Measurements from ENCODE around the gene KANSL1L.
"Not testable (repeated sequence)": the region's sequence is repeated elsewhere in the genome, so short reads cannot be mapped to it uniquely, and the experiment has no call there.

The KANSL1L gene

DNA sequence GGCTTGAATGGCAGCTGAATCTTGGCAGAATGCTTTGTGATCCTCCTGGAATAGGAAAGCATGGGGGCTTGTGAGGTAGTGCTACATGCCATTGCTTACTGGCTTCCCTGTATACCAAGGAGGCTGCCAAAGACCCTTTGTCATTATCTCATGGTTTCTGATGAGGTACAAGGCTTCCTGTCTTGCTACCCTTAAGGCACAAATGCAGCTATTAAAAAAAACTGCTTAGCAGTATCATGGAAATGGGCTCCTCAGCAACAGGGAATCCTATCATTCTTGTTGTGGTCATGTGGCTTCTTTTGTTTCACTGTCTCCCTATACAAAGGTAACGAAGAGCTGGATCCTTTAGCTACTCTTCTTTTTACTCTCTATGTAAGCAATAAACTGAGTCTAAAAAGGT is 6.6 kb upstream of the KANSL1L start:
- Histone ChIP-seq H3K36me3 (ENCODE audit: control insufficient read depth in 2 of 2, insufficient read depth in 2 of 2, low read length in 2 of 2) (no peaks in the 10 kb centered on the region), H3K27ac (ENCODE audit: low read length) (no peak overlapping the region), H3K4me1 (ENCODE audit: control insufficient read depth, insufficient read depth, low read length) (no peaks in the 10 kb centered on the region), H3K4me3 (ENCODE audit: low read length in 2 of 2) (no peak overlapping the region), H3K9me3 (ENCODE audit: control insufficient read depth in 2 of 2, low read length in 2 of 2) (no peaks in the 10 kb centered on the region), H3K9ac (ENCODE audit: low read length in 2 of 2) (no peak overlapping the region), H3K27me3 (ENCODE audit: control insufficient read depth in 1 of 2, insufficient read depth in 2 of 2, low read length in 2 of 2) (no peaks in the 10 kb centered on the region)

DNA sequence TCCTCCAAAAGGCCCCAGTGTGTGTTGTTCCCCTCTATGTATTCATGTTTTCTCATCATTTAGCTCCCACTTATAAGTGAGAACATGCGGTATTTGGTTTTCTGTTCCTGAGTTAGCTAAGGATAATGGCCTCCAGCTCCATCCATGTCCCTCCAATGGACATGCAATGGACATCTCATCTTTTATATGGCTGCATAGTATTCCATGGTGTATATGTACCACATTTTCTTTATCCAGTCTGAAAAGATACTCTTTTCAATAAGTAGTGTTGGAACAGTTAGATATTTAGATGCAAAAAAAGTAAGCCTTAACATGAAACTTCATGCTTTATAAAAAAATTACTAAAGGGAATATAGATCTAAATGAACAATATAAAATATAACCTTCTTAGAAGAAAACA is 5.9 kb upstream of the KANSL1L start:
- not testable (repeated sequence) for H3K36me3 ChIP-seq (ENCODE audit: control insufficient read depth in 2 of 2, insufficient read depth in 2 of 2, low read length in 2 of 2); H3K4me1 ChIP-seq (ENCODE audit: control insufficient read depth, insufficient read depth, low read length); H3K4me3 ChIP-seq (ENCODE audit: low read length in 2 of 2); H3K9ac ChIP-seq (ENCODE audit: low read length in 2 of 2); H3K9me3 ChIP-seq (ENCODE audit: control insufficient read depth in 2 of 2, low read length in 2 of 2); H3K27me3 ChIP-seq (ENCODE audit: control insufficient read depth in 1 of 2, insufficient read depth in 2 of 2, low read length in 2 of 2); H3K27ac ChIP-seq (ENCODE audit: low read length)

DNA sequence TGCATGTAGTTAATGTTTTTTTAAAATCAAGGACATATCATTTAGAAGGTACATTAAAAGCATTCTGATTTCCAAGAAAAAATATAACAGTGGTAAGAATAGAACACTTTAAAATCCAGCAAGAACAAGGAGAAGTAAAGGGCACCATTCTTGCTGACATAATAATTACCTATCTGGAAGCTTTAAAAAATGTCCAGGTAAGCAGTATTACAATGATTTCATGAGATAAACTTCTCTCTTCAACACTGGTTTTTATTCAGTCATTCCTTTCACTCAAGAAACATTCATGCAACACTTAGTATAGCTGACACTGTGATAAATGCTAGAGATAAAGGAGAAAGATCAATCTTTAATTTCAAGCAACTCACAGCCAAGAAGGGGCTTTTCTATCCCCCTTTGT is 2.9 kb upstream of the KANSL1L start:
- Histone ChIP-seq H3K9ac (ENCODE audit: low read length in 2 of 2) (no peak overlapping the region), H3K27ac (ENCODE audit: low read length) (no peak overlapping the region), H3K27me3 (ENCODE audit: control insufficient read depth in 1 of 2, insufficient read depth in 2 of 2, low read length in 2 of 2) (no peaks in the 10 kb centered on the region), H3K4me3 (ENCODE audit: low read length in 2 of 2) (no peak overlapping the region), H3K36me3 (ENCODE audit: control insufficient read depth in 2 of 2, insufficient read depth in 2 of 2, low read length in 2 of 2) (no peaks in the 10 kb centered on the region), H3K9me3 (ENCODE audit: control insufficient read depth in 2 of 2, low read length in 2 of 2) (no peaks in the 10 kb centered on the region), H3K4me1 (ENCODE audit: control insufficient read depth, insufficient read depth, low read length) (peaks cover 5% of the 10 kb centered on the region)

DNA sequence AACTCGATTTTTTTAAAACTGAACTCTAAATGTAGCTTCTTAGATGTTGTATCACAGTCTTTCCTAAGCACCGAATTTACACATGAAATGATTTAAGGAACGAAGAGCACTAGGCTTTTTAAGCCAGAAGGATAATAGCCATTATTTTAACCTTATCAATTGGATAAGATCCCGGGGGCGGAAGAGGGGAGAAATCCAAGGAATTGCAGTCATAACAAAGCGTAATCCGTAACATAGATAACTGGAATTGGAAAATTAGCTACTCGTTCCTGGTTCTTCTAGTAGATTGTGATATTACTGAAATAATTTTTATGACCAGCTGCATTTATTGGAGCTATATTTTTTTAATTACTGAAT is 988 bp upstream of the KANSL1L start:
- no peaks in the 10 kb centered on the region for H3K27me3 ChIP-seq (ENCODE audit: control insufficient read depth in 1 of 2, insufficient read depth in 2 of 2, low read length in 2 of 2)
- no peaks in the 10 kb centered on the region for H3K36me3 ChIP-seq (ENCODE audit: control insufficient read depth in 2 of 2, insufficient read depth in 2 of 2, low read length in 2 of 2)
- peaks cover 5% of the 10 kb centered on the region for H3K4me1 ChIP-seq (ENCODE audit: control insufficient read depth, insufficient read depth, low read length)
- peak overlapping the region; percentile 77 for H3K27ac ChIP-seq (ENCODE audit: low read length)
- no peaks in the 10 kb centered on the region for H3K9me3 ChIP-seq (ENCODE audit: control insufficient read depth in 2 of 2, low read length in 2 of 2)
- H3K4me3 ChIP-seq (ENCODE audit: low read length in 2 of 2), result peak overlapping the region; percentile 75 to 78
- H3K9ac ChIP-seq (ENCODE audit: low read length in 2 of 2), result peak overlapping the region; percentile 75 to 81

DNA sequence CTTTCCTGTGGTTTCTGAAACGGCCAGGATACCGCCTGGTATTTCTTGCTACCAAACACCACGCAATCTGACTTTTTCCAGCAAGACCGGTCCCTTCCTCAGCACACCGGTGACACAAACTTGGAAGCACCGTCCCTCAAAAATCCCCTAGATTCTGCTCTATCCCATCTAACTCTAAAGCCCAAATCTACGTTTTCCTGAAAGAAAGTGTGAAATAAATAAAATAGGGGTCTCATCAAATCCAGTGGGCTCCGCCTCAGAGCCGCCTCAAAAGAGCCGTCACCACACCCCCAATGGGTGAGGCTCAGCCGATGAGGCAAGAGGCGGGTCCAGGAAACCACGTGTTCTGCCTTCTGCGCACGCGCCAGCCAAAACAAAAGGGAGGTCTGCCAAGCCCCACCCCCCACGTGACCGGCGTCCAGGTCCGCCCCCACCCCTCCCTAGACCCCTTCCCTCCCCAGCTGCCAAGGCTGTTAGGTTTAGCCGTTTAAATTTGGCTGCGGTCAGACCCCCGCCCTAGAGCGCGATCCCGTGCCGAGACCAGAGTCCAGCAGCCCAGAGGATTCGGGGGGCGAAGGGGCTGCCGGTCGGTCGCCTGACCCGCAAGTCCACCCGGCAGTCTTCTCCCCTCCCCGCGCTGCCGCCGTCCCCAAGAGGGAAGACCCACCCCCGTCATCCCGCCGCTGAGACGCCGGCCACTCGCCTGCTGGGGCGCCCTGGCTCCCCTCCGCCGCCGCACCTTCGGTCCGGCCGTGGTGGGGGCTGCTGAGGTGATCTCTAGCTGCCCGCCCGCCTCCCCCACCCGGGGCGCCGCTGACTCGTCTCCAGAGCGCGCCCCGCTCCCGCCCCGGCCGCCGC is 534 bp downstream of the KANSL1L start:
- Histone ChIP-seq H3K27me3 (ENCODE audit: control insufficient read depth in 1 of 2, insufficient read depth in 2 of 2, low read length in 2 of 2) (no peaks in the 10 kb centered on the region), H3K9ac (ENCODE audit: low read length in 2 of 2) (peak overlapping the region; percentile 80 to 94), H3K9me3 (ENCODE audit: control insufficient read depth in 2 of 2, low read length in 2 of 2) (no peaks in the 10 kb centered on the region), H3K36me3 (ENCODE audit: control insufficient read depth in 2 of 2, insufficient read depth in 2 of 2, low read length in 2 of 2) (no peaks in the 10 kb centered on the region), H3K4me3 (ENCODE audit: low read length in 2 of 2) (peak overlapping the region; percentile 70 to 84), H3K27ac (ENCODE audit: low read length) (peak overlapping the region; percentile 89), H3K4me1 (ENCODE audit: control insufficient read depth, insufficient read depth, low read length) (peaks cover 5% of the 10 kb centered on the region)

DNA sequence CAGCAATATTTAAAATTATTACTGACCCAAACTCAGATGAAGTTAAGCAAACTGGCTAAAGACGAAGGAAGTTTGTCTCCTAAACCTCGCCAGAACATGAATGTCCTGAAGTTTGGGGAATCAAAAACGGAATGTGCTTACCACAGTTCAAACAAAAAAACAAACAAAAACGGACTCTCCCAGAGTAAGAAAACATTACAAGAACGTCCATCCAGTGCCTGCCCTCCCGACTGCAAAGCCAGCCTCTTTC is 1.1 kb downstream of the KANSL1L start:
- H3K4me1 ChIP-seq (ENCODE audit: control insufficient read depth, insufficient read depth, low read length), result peaks cover 5% of the 10 kb centered on the region
- H3K4me3 ChIP-seq (ENCODE audit: low read length in 2 of 2), result peak overlapping the region; percentile 70 to 84
- H3K9ac ChIP-seq (ENCODE audit: low read length in 2 of 2), result peak overlapping the region; percentile 80 to 94
- H3K9me3 ChIP-seq (ENCODE audit: control insufficient read depth in 2 of 2, low read length in 2 of 2), result no peaks in the 10 kb centered on the region
- no peaks in the 10 kb centered on the region for H3K36me3 ChIP-seq (ENCODE audit: control insufficient read depth in 2 of 2, insufficient read depth in 2 of 2, low read length in 2 of 2)
- H3K27me3 ChIP-seq (ENCODE audit: control insufficient read depth in 1 of 2, insufficient read depth in 2 of 2, low read length in 2 of 2), result no peaks in the 10 kb centered on the region
- H3K27ac ChIP-seq (ENCODE audit: low read length), result peak overlapping the region; percentile 89

DNA sequence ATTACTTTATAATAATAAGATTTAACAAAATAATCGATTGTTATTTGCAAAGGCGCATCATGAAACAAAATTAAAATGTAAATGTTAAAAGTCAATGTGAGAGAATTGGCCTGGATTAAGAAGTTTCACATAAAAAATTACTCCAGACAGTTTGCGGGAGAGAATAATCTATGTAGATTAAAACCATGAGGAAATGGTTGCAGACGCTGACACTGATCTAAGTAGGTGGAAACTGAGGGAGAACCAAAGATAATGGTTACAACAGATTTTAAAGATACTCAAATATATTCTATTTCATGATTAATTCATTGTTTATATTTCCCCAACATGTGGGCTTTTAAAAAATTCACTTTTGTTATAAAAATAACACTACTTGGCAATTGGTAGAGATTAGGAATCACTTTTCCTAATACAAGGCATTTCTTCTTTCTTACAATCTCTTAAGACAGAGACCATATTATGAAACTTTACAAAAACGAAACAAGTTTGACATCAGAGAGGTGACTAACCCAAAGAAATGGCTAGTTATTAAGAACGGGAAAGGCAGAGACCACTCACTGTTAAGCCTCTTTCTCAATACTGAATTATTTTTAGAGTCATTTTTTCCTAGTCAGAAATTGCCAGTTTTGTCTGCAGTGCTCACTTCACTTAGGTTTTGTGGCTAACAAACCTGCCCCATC is 1.6 kb downstream of the KANSL1L start:
- Histone ChIP-seq H3K36me3 (ENCODE audit: control insufficient read depth in 2 of 2, insufficient read depth in 2 of 2, low read length in 2 of 2) (no peaks in the 10 kb centered on the region), H3K4me3 (ENCODE audit: low read length in 2 of 2) (peak overlapping the region; percentile 70 to 84), H3K4me1 (ENCODE audit: control insufficient read depth, insufficient read depth, low read length) (peaks cover 5% of the 10 kb centered on the region), H3K9me3 (ENCODE audit: control insufficient read depth in 2 of 2, low read length in 2 of 2) (no peaks in the 10 kb centered on the region), H3K27ac (ENCODE audit: low read length) (peak overlapping the region; percentile 89), H3K27me3 (ENCODE audit: control insufficient read depth in 1 of 2, insufficient read depth in 2 of 2, low read length in 2 of 2) (no peaks in the 10 kb centered on the region), H3K9ac (ENCODE audit: low read length in 2 of 2) (peak overlapping the region; percentile 80 to 94)

DNA sequence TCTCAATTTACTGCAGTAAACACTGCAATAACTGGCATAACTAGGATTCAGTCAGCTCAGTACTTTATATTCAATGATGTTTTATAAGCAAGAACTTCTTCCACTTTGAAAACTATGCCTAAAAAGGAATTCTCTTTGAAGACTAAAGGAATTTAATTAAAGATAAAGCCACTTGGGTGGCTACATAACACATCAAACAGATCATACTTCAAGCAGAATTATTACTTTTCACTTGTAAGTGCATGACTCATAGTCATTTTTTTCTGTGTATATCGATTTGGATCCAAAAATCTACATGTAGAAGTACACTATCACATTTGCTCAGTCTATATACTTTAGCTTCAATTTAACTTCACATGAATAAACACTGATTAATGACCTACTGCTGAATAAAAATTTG is 4.0 kb downstream of the KANSL1L start:
- Histone ChIP-seq H3K27me3 (ENCODE audit: control insufficient read depth in 1 of 2, insufficient read depth in 2 of 2, low read length in 2 of 2) (no peaks in the 10 kb centered on the region), H3K4me1 (ENCODE audit: control insufficient read depth, insufficient read depth, low read length) (peaks cover 4% of the 10 kb centered on the region), H3K4me3 (ENCODE audit: low read length in 2 of 2) (no peak overlapping the region), H3K9me3 (ENCODE audit: control insufficient read depth in 2 of 2, low read length in 2 of 2) (no peaks in the 10 kb centered on the region), H3K36me3 (ENCODE audit: control insufficient read depth in 2 of 2, insufficient read depth in 2 of 2, low read length in 2 of 2) (no peaks in the 10 kb centered on the region), H3K9ac (ENCODE audit: low read length in 2 of 2) (peak overlapping the region in 1 of 2 donors; percentile 13), H3K27ac (ENCODE audit: low read length) (peak overlapping the region; percentile 43)

DNA sequence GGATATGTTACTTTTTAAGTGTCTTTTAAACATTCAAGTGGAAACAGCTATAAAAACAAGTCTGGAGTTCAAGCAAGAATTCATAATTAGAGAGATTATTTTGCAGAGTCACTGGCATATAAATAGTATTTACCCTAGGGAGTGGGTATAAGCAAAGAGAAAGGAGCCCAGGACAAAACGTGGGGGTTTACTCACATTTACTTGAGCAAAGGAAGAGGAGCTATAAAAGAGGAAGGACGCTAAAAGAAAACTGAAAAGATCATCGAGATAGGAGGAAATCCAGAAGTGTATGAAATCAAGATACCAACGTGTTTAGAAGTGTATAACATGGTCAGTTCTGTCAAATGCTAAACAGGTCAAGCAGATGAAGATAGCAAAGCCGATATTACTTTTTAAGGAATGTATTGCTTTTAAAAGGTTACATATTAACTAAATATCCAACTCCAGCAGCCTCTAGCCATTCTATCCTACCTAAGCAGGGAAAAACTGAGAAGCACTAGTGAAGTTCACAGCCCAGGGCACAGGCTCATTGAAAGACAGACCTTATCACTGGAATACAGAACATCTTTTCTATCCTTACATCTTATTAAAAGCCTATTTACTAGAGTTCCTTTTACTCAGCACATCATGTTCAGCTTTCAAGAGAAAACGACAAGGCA is 8.6 kb downstream of the KANSL1L start:
- no peaks in the 10 kb centered on the region for H3K4me1 ChIP-seq (ENCODE audit: control insufficient read depth, insufficient read depth, low read length)
- no peak overlapping the region for H3K27ac ChIP-seq (ENCODE audit: low read length)
- H3K9ac ChIP-seq (ENCODE audit: low read length in 2 of 2), result no peak overlapping the region
- H3K9me3 ChIP-seq (ENCODE audit: control insufficient read depth in 2 of 2, low read length in 2 of 2), result no peaks in the 10 kb centered on the region
- no peaks in the 10 kb centered on the region for H3K36me3 ChIP-seq (ENCODE audit: control insufficient read depth in 2 of 2, insufficient read depth in 2 of 2, low read length in 2 of 2)
- H3K27me3 ChIP-seq (ENCODE audit: control insufficient read depth in 1 of 2, insufficient read depth in 2 of 2, low read length in 2 of 2), result no peaks in the 10 kb centered on the region
- no peak overlapping the region for H3K4me3 ChIP-seq (ENCODE audit: low read length in 2 of 2)

DNA sequence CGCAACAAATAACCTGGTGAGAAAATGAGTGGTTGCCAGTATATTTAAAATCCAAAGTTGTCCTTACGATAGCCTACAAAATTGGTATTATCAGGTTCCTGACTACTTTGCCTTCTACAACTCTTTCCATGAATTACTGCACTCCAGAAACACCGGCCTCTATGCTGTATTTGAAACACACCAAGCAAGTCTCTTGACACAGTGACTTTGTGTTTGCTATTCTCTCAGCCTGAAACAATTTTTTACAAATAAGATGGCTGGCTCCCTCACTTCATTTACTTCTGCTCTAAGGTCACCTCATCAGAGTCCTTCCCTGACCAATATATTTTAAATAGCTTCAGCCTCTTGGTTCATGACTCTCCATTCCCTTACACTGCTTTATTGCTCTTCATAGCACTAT is 12.2 kb downstream of the KANSL1L start:
- H3K4me3 ChIP-seq (ENCODE audit: low read length in 2 of 2), result no peak overlapping the region
- no peak overlapping the region for H3K9ac ChIP-seq (ENCODE audit: low read length in 2 of 2)
- no peaks in the 10 kb centered on the region for H3K9me3 ChIP-seq (ENCODE audit: control insufficient read depth in 2 of 2, low read length in 2 of 2)
- no peak overlapping the region for H3K27ac ChIP-seq (ENCODE audit: low read length)
- no peaks in the 10 kb centered on the region for H3K4me1 ChIP-seq (ENCODE audit: control insufficient read depth, insufficient read depth, low read length)
- peaks cover 0 to 2% of the 10 kb centered on the region in 2 donors for H3K36me3 ChIP-seq (ENCODE audit: control insufficient read depth in 2 of 2, insufficient read depth in 2 of 2, low read length in 2 of 2)
- no peaks in the 10 kb centered on the region for H3K27me3 ChIP-seq (ENCODE audit: control insufficient read depth in 1 of 2, insufficient read depth in 2 of 2, low read length in 2 of 2)

DNA sequence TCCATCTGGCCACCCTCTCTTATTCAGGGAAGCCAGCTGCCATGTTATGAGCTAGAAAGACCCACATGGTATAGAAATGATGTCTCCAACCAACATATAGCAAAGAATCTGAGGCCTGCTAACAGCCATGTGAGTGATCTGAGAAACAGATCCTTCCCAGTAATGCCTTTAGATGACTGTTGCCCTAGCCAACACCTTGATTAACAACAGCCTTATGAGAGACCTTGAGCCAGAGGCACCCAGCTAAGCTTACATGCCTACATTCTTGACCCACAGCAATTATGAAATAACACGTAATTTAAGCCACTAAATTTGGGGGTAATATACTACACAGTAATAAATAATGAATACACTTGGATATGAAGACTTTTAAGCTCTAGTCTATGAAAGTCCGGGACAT is 13.0 kb downstream of the KANSL1L start:
- Histone ChIP-seq H3K36me3 (ENCODE audit: control insufficient read depth in 2 of 2, insufficient read depth in 2 of 2, low read length in 2 of 2) (peaks cover 5 to 6% of the 10 kb centered on the region in 2 donors), H3K9ac (ENCODE audit: low read length in 2 of 2) (no peak overlapping the region), H3K4me3 (ENCODE audit: low read length in 2 of 2) (no peak overlapping the region), H3K27me3 (ENCODE audit: control insufficient read depth in 1 of 2, insufficient read depth in 2 of 2, low read length in 2 of 2) (no peaks in the 10 kb centered on the region), H3K4me1 (ENCODE audit: control insufficient read depth, insufficient read depth, low read length) (no peaks in the 10 kb centered on the region), H3K27ac (ENCODE audit: low read length) (no peak overlapping the region), H3K9me3 (ENCODE audit: control insufficient read depth in 2 of 2, low read length in 2 of 2) (no peaks in the 10 kb centered on the region)
